Epithelial cell of esophagus (primary cell): ENCODE measurements around the gene ADORA2A.

Experiments used
- DNase-seq: peaks from one replicate; pipeline ENCODE4 v3.0.0; 2010; ENCODE audit warnings: low read depth
- H3K4me3 ChIP-seq: 2 replicates; pipeline ENCODE4 v1.5.1; 2011; ENCODE audit warnings: mild to moderate bottlenecking, low read length, control low read depth
- TF ChIP-seq, protein P1 (sequence below): IDR thresholded peaks from 2 replicates; pipeline ENCODE4 v1.5.1; 2011; ENCODE audit warnings: low read depth, mild to moderate bottlenecking, low read length, control low read depth, inconsistent platforms; ENCODE audit not compliant: insufficient read depth; ENCODE audit errors: missing control alignments

ADORA2A gene

DNA sequence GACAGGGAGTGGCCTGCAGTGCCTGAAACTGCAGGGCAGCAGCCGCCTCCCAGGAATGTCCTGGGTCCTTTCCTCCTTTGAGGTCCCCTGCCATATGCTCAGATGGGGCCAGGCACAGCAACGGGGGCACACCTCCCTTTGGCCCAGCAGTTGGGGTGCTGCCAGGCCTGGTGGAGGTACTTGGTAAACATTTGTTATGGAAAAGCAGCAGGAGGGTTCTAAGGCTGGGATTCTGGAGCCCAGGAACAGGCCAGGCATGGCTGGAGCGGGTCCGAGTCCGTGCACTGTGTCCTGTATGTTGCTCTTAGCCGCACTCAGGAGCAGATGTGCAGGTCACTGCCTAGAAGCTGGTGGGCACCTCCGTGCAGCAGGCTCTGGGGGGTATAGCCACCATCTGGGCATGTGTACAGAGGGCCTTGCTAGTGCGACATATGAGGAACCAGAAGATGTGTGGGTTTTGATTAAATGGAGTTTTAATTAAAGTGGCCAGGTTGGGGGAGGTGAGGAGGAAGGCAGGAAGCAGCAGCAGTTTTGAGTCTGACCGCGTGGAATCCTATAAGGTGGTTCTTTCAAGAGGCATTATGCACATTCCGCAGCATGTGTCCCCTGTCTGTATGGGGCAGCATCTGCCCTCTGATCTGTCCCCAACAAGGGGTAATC lies 1.5 kb downstream of the ADORA2A start:
- no peak overlapping the region for H3K4me3 ChIP-seq
- no peak for DNase-seq
- TF ChIP-seq, protein P1, sequence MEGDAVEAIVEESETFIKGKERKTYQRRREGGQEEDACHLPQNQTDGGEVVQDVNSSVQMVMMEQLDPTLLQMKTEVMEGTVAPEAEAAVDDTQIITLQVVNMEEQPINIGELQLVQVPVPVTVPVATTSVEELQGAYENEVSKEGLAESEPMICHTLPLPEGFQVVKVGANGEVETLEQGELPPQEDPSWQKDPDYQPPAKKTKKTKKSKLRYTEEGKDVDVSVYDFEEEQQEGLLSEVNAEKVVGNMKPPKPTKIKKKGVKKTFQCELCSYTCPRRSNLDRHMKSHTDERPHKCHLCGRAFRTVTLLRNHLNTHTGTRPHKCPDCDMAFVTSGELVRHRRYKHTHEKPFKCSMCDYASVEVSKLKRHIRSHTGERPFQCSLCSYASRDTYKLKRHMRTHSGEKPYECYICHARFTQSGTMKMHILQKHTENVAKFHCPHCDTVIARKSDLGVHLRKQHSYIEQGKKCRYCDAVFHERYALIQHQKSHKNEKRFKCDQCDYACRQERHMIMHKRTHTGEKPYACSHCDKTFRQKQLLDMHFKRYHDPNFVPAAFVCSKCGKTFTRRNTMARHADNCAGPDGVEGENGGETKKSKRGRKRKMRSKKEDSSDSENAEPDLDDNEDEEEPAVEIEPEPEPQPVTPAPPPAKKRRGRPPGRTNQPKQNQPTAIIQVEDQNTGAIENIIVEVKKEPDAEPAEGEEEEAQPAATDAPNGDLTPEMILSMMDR: no peak

DNA sequence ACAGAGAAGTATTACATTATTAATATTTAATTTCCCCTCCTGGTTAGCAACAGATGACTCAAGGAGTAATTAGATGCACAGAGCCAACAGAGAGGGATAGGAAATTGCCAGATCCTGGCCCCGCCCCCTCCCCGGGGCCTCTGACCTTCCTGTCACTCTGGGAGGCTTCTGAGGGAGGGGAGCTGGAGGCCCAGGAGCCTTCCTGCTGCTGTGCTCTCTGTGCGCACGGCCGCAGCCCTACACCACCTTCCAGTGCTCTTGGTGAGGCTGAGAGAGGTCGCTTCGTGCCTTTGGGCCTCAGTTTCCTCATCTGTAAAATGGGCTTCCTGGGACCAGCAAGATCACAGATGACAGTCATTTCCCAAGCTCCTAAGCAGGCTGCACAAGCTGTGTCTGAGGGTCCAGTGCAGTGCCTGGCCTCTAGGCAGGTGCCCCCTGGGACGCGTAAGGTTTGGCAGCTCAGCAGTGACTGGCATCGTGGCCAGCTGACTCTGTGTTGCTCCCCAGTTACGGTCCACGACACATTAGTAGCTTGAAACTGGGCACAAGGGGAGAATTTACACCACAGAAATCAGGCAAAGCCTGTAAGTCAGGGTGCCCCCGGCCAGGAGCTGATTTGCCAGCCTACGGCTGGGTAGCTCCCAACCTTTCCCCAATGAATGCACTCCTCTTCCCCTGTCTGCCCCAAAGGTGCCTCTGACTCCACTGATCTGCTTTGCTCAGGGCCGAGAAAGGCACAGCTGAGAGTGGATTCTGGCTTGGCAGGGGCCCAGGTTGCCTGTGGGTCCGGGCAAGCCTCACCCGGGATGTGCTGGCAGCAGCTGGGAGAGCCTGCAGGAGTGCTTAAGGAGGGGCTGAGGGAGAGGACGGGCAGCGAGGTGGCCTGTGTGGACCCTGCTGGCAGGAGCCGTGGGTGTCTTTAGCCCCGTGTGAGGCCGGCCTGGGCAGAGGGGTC lies 2.3 kb downstream of the ADORA2A start:
- TF ChIP-seq, protein P1: no peak
- H3K4me3 ChIP-seq: no peak overlapping the region
- DNase-seq: peak; percentile 62

DNA sequence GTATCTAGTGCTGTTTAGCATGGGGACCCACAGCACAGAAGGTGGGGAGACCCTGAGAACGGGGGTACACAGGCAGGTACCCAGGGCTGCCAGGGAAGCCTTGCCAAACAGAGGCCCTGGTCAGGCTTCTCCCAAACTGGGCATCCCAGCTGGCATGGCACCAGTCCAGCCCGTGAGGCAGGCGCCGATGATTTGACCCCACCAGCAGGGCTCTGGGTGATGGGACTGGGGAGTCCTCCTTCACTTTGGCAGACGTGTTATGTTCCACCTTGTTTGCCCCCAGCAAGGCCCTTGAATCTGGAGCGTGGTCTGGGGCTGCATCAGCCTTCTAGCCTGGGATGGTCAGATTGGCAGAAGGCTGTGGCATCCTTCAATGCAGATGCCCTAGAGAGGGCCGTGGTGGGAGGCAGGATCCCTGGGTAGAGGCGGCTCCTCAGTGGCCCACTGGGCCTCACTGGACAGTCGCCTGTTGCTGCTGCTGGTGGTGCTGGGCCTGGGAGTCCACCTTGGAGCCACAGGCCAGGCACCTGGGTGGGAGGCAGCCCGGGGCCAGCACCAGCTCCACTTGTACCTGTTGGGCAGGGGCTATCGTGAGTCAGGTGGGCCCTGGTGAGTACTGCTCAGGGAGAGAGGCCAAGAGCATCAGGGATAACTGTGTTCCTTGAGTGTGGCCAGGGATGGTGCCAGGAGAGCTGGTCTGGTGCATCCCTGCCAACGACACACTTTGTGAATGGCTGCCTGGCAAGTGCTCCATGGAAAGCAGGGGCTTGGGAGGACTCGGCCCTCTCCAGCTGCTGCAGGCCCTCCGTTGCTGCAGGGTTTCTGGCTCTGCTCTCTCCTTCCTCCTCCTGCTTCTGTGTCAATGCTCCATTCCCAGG lies 3.3 kb downstream of the ADORA2A start:
- TF ChIP-seq, protein P1: no peak
- no peak overlapping the region for H3K4me3 ChIP-seq
- no peak for DNase-seq

DNA sequence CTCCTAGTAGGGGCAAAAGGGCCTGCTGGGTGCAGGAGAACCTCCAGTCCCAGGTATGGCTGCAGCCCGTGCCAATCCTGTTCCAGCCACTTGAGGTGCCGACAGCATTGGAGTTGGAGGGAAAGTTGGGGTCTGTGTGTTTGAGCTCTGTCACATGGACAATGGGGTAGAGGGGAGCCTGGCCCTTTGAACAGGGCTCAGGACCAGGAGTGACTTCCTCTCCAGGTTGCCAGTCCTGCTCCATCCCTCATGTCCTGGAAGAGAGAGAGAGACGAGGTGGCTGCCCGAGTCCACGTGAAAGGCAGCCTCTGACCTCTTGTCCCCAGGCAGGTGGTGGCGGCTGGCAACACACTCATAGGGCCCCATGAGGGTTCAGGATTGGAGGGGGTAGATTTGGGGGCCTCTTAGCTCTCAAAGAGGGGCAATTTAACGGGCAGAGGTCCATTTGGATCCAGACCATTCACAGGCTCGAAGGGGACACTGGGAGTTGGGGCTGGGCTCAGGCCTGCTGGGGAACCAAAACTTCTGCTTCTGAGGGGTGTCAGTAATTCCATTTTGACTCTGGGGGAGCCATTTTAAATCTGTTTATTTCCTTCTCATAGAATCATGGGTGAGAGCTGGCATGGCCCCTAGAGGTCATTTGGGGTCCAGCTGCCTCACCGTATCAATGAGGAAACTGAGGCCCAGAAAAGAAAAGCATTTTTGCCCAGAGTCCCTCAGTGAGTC lies 4.1 kb downstream of the ADORA2A start:
- no peak overlapping the region for H3K4me3 ChIP-seq
- TF ChIP-seq, protein P1: no peak

DNA sequence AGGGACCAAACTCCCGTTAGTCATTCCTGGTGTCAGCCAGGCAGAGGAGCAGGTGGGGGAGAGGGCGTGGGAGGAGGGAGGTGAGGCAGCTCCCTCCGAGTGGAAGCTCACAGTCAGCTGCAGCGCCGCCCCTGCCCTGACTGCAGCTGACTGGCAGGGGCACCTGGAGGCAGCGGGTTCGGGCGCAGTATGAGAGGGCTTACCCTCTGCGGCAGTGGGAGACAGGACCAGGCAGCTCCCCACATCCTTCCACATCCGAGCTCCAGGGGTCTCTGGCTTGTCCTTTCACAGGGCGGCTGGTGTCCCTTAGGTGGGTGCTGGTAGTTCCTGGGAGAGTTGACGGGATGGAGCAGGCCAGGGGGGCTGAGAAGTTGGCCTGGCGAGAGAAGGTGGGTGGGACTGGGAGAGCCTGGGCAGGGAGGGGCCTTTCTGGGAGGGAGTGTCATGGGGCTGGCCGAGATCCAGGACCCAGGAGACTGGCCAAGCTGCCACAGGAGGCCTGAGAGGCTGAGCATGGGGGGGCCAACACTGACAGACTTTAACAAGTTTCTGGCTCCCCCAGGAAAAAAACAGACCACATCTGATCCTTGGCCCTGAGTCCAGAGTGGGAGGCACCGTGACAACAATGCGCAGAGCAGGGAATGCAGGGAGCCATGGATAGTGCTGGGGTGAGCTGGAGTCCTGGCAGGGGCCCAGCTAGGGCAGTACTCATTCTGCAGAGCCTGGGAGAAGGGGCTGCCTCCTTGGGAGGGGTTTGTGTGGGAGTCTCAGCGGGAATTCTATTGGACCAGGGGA lies 4.9 kb downstream of the ADORA2A start:
- TF ChIP-seq, protein P1: no peak
- DNase-seq: peak; percentile 67
- H3K4me3 ChIP-seq: no peak overlapping the region

More for the DNA sequence above, 4.1 kb downstream of the ADORA2A start:
- DNase-seq: no peak
